ENCODE data around the gene ADGRD2.

The ADGRD2 gene

DNA sequence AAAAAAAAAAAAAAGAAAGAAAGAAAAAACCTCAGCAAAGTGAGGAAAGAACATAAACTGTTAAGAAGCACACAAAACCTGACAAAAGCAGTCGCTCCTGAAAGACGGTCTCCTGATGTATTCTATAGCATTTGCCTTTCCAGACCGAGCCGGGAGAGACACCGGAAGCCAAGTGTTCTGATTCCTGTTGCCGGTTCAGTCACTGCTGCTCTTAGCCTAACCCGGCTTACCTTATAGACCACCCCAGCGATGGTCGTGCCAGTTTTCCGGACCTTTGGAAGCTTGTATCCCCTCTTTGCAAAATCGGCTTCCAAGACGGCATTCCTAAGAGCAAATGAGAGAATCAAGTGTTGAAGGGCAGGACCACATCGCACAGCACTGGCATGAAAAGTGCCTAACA, 35.6 kb upstream of the ADGRD2 start:
- ChIA-PET POLR2A (no interaction called here), CTCF (no interaction called here)
- no peak for DNase-seq (ENCODE audit: extremely low spot score)
- TF ChIP-seq FOXM1 (IDR thresholded peaks at IDR 0.05; ENCODE audit: borderline replicate concordance) = no peak
- no peak for TF ChIP-seq SP1 (IDR thresholded peaks at IDR 0.05)
- no peak for TF ChIP-seq PKNOX1 (IDR thresholded peaks at IDR 0.05)

DNA sequence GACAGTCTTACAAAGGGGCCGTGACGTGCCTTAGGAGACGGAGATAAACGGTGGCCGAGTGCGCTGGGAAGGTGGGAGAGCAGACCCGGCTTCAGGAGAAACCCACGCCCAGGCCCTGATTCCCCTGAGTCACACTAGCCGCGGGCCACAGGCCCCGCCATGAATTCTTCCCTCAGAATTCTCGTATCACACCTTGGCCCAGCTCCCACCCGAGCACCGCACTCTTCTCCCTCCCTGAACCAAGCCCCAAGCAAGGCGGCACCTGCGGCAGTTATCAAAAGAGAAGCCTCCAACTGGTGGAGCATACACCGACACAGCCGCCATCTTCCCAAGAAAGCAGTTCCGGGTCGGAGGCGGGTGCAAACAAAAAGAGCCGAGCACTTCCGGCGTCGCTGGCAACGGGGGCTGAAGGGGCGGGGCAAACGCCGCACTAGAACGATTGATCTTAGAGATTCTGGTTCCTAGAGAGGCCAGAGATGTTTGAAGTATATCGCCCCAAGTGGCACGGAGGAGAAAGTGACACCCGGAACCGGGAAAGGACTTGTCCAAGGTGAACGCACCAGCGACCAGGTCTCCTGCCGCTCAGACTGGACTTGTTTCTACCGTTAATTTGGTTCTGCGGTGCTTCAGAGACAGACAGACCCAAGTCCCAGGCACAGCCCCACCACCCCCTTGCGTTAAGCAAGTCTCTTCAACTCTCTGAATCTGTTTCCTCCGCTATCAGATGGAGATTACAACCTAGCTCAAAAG, 35.0 kb upstream of the ADGRD2 start, which contains the start of gene PSMB7:
Gene PSMB7, minus strand, starts transcription at position 341 of the 750 bp plus-strand sequence. Its CDS starts 17 bp downstream, at position 324.
- ChIA-PET POLR2A (no interaction called here), CTCF (no interaction called here)
- TF ChIP-seq FOXK2 (IDR thresholded peaks at IDR 0.05) = no peak
- TF ChIP-seq ARNT (IDR thresholded peaks at IDR 0.05) = 0 out of 2 replicates have a peak, but pooled peaks have one; percentile 31
- no peak for TF ChIP-seq SUZ12 (IDR thresholded peaks at IDR 0.05)
- TF ChIP-seq L3MBTL2 (conservative IDR thresholded peaks at IDR 0.05) = no peak
- peak; percentile 81 for TF ChIP-seq FOXM1 (IDR thresholded peaks at IDR 0.05; ENCODE audit: borderline replicate concordance)
- peak; percentile 40; the same call in 1 of the 2 replicates for TF ChIP-seq NFRKB (IDR thresholded peaks at IDR 0.05)
- no peak for TF ChIP-seq LEF1 (IDR thresholded peaks at IDR 0.05; ENCODE audit: borderline replicate concordance)
- TF ChIP-seq HDGF (IDR thresholded peaks at IDR 0.05; ENCODE audit: borderline replicate concordance) = no peak
- no peak for TF ChIP-seq FOXA1 (IDR thresholded peaks at IDR 0.05)
- TF ChIP-seq ZNF384 (IDR thresholded peaks at IDR 0.05) = no peak
- TF ChIP-seq BHLHE40 (IDR thresholded peaks at IDR 0.05; ENCODE audit: borderline replicate concordance) = no peak
- TF ChIP-seq ELF4 (IDR thresholded peaks at IDR 0.05) = peak; percentile 77
- TF ChIP-seq CTBP1 (IDR thresholded peaks at IDR 0.05; ENCODE audit: borderline replicate concordance) = no peak
- TF ChIP-seq TARDBP (IDR thresholded peaks at IDR 0.05) = no peak
- TF ChIP-seq SP1 (IDR thresholded peaks at IDR 0.05) = no peak
- TF ChIP-seq PKNOX1 (IDR thresholded peaks at IDR 0.05) = peak; percentile 54
- DNase-seq (ENCODE audit: extremely low spot score) = peak; percentile 95

DNA sequence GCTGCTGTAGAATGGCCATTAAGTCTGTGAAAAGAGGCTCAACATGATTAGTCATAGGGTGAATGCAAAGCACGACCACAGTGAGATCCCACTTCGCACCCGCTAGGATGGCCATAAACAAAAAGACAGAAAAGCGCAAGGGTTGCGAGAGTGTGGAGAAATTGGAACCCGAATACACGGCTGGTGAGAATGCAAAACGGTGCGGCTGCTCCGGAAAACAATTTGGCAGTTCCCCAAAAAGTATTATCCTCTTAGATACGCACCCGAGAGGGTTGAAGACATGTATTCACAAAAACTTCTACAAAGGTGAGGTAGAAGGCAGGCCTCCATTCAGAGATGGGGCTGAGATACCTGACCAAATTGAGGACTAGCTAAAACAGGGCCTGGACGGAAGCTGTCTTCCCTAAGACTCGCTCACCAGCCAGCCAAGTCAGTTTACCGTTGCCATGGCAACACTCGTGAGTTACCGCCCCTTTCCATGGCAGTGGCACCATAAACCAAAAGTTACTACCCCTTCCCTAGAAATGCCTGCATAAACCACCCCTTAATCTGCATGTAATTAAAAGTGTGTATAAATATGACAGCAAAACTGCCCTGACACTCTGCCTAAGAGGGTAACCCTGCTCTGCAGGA, 34.3 kb upstream of the ADGRD2 start:
- DNase-seq (ENCODE audit: extremely low spot score) = no peak
- TF ChIP-seq FOXK2 (IDR thresholded peaks at IDR 0.05) (no peak), NFRKB (IDR thresholded peaks at IDR 0.05) (no peak), ZNF384 (IDR thresholded peaks at IDR 0.05) (no peak), FOXM1 (IDR thresholded peaks at IDR 0.05; ENCODE audit: borderline replicate concordance) (no peak)
- ChIA-PET CTCF (no interaction called here), POLR2A (no interaction called here)

DNA sequence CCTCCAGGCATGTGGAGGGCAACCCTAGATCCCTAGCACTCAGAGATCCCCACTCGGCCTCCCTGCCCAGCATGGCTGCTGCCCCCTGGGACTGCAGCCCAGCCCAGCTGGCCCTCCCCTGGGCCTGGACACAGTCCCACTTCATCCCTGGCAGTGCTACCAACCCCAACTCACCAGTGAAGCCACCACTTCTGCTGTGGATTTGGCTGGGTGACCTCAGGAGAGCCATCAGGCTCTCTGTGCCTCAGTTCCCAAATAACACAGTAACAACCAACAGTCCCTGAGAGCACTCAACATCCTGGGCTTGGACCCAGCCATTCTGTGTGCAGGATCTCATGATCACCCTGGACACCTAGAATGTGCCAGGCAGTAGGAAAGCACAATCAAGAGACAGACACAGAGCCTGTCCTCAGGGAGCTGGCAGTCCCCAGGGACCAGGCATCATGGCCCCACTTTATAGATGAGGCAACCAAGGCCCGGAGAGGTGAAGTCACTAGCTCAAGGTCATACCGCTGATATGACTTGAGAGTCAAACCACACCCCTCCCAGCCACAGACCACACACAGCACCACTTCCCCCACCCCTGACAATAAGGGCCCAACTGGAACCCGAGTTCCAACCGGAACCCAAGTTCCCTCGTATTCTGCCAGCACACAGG, 30.3 kb upstream of the ADGRD2 start:
- TF ChIP-seq SUZ12 (IDR thresholded peaks at IDR 0.05) = no peak
- no peak for DNase-seq (ENCODE audit: extremely low spot score)
- ChIA-PET POLR2A (no interaction called here), CTCF (interaction anchor here (0.6 to 2.4 kb wide), 3 partner anchors 9 to 117 kb away, joined by 4 to 7 read pairs (median 5); no protein-coding TSS in a partner anchor)

DNA sequence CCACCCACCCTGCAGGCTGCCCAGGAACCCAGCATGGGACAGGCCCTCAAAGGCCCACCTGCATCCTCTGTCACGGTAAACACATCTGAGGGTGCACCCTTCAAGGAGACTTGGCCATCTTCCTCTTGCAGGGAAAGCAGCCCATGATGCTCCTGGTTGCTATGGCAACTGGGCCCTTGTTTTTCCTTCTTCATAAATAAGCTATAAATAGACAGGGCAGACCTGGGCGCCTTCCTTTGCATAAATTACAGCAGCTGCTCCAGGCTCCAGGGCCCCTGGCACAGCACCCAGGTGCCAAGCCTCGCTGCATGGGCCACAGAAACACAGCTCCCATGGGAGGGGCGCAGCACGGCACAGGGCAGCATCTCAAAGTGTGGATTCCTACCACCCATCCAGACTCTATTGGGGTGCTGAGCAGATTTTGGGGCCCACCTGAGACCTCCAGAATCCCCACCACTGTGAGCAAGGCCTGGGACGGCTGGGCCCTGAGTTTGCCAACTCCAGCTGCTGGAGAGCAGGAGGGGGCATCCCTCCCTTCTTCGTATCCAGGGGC, 29.2 kb upstream of the ADGRD2 start:
- ChIA-PET CTCF (interaction anchor here (2.1 kb wide), 1 partner anchor 116 kb away, joined by 5 read pairs; no protein-coding TSS in a partner anchor), POLR2A (no interaction called here)
- DNase-seq (ENCODE audit: extremely low spot score) = no peak
- TF ChIP-seq SP1 (IDR thresholded peaks at IDR 0.05) = no peak
- TF ChIP-seq TARDBP (IDR thresholded peaks at IDR 0.05) = no peak
- TF ChIP-seq NFRKB (IDR thresholded peaks at IDR 0.05) = no peak
- TF ChIP-seq FOXA1 (IDR thresholded peaks at IDR 0.05) = no peak
- no peak for TF ChIP-seq ARNT (IDR thresholded peaks at IDR 0.05)
- no peak for TF ChIP-seq CTBP1 (IDR thresholded peaks at IDR 0.05; ENCODE audit: borderline replicate concordance)
- TF ChIP-seq FOXK2 (IDR thresholded peaks at IDR 0.05) = no peak

DNA sequence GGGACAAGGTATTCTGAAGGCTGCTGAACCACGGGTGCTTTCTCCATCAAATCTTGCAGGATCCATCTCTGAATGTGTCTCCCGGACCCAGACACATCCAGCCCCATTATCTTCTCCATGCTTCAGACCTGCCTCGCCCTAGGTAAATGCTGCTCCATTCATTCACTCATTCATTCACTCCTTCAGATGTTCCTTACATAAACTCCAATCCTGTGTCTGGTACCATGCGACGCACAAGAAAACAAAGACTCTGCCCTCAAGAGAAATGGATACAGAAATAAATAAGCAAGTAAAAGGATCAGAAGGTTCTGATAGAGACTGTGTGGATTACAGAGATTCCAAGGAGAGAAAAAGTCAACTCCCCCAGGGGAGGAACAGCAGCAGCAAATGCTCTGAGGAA, 27.1 kb upstream of the ADGRD2 start:
- POLR2A ChIA-PET = no interaction called here
- CTCF ChIA-PET = no interaction called here
- TF ChIP-seq FOXM1 (IDR thresholded peaks at IDR 0.05; ENCODE audit: borderline replicate concordance) (no peak), ELF4 (IDR thresholded peaks at IDR 0.05) (no peak), LEF1 (IDR thresholded peaks at IDR 0.05; ENCODE audit: borderline replicate concordance) (no peak), FOXA1 (IDR thresholded peaks at IDR 0.05) (no peak), L3MBTL2 (conservative IDR thresholded peaks at IDR 0.05) (no peak), PKNOX1 (IDR thresholded peaks at IDR 0.05) (no peak), SUZ12 (IDR thresholded peaks at IDR 0.05) (no peak)

More for the DNA sequence above, 27.1 kb upstream of the ADGRD2 start:
- DNase-seq (ENCODE audit: extremely low spot score) = no peak
